ENCODE measurements around the gene AGAP5.
"Not testable (repeated sequence)": the region's sequence is repeated elsewhere in the genome, so short reads cannot be mapped to it uniquely, and the experiment has no call there.

- not testable (repeated sequence) for TF ChIP-seq GABPA (IDR thresholded peaks at IDR 0.05; ENCODE audit: low read depth, low read length); GABPA (CRISPR knock-in tag; IDR thresholded peaks at IDR 0.05; ENCODE audit: low read depth); EP300 (IDR thresholded peaks at IDR 0.05; ENCODE audit: low read depth in 2 of 2, low read length in 2 of 2); EP300 (CRISPR knock-in tag; IDR thresholded peaks at IDR 0.05; ENCODE audit: borderline replicate concordance); E2F2 (CRISPR knock-in tag; IDR thresholded peaks at IDR 0.05; ENCODE audit: borderline replicate concordance); ZC3H4 (CRISPR knock-in tag; IDR thresholded peaks at IDR 0.05; ENCODE audit: borderline replicate concordance)
Observed at GRCh38 chr10:73663621-73664020, 34.3 kb downstream of the AGAP5 start.

Measured in HepG2 (cell line).